ENCODE results near the gene SETBP1.

- TF ChIP-seq RFX5 (IDR thresholded peaks at IDR 0.05; ENCODE audit: low read depth, low read length) (no peak), NCOR1 (IDR thresholded peaks at IDR 0.05; ENCODE audit: borderline replicate concordance, low read length) (no peak), CTCF (CRISPR knock-in tag; IDR thresholded peaks at IDR 0.05) (no peak), CHCHD3 (CRISPR knock-in tag; IDR thresholded peaks at IDR 0.05) (no peak), POLR2A (IDR thresholded peaks at IDR 0.05; ENCODE audit: insufficient read depth in 1 of 2, low read depth in 2 of 2, low read length in 2 of 2) (no peak), ETV5 (CRISPR knock-in tag; IDR thresholded peaks at IDR 0.05; ENCODE audit: borderline replicate concordance) (no peak), RAD21 (CRISPR knock-in tag; IDR thresholded peaks at IDR 0.05) (no peak), ZEB1 (IDR thresholded peaks at IDR 0.05; ENCODE audit: insufficient replicate concordance, low read depth) (no peak)
- TF ChIP-seq, protein P1, sequence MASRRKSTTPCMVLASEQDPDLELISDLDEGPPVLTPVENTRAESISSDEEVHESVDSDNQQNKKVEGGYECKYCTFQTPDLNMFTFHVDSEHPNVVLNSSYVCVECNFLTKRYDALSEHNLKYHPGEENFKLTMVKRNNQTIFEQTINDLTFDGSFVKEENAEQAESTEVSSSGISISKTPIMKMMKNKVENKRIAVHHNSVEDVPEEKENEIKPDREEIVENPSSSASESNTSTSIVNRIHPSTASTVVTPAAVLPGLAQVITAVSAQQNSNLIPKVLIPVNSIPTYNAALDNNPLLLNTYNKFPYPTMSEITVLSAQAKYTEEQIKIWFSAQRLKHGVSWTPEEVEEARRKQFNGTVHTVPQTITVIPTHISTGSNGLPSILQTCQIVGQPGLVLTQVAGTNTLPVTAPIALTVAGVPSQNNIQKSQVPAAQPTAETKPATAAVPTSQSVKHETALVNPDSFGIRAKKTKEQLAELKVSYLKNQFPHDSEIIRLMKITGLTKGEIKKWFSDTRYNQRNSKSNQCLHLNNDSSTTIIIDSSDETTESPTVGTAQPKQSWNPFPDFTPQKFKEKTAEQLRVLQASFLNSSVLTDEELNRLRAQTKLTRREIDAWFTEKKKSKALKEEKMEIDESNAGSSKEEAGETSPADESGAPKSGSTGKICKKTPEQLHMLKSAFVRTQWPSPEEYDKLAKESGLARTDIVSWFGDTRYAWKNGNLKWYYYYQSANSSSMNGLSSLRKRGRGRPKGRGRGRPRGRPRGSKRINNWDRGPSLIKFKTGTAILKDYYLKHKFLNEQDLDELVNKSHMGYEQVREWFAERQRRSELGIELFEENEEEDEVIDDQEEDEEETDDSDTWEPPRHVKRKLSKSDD (CRISPR knock-in tag; IDR thresholded peaks at IDR 0.05; ENCODE audit: low read depth), result no peak
- TF ChIP-seq, protein P2, sequence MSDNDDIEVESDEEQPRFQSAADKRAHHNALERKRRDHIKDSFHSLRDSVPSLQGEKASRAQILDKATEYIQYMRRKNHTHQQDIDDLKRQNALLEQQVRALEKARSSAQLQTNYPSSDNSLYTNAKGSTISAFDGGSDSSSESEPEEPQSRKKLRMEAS (IDR thresholded peaks at IDR 0.05), result no peak
Measured at GRCh38 chr18:44946529-44947113, 265.9 kb downstream of the SETBP1 start.
